H9 (cell line): Measurements from ENCODE around the gene TAF1. TPM values are rescaled to one million over a fixed set of nuclear protein-coding genes. Genes with fewer than 3 reads are reported as not detected.

Experiments used
- DNase-seq: peaks from one replicate; pipeline ENCODE4 v3.0.0-alpha.2; 2017
- H2AFZ ChIP-seq: one replicate; pipeline ENCODE4 v1.6.1; 2013; ENCODE audit warnings: mild to moderate bottlenecking, low read length, control low read depth, moderate library complexity
- H2AK5ac ChIP-seq: 2 replicates; pipeline ENCODE4 v1.6.1; 2013; ENCODE audit warnings: low read length, control low read depth, mixed read lengths; ENCODE audit not compliant: insufficient read length
- H2BK120ac ChIP-seq: one replicate; pipeline ENCODE4 v1.6.1; 2013; ENCODE audit warnings: low read depth, mild to moderate bottlenecking, low read length, control low read depth, inconsistent platforms; ENCODE audit not compliant: poor library complexity, severe bottlenecking
- H2BK12ac ChIP-seq: 2 replicates; pipeline ENCODE4 v1.6.1; 2013; ENCODE audit warnings: low read length, control low read depth, mixed read lengths, low read depth; ENCODE audit not compliant: insufficient read length
- H2BK15ac ChIP-seq: 2 replicates; pipeline ENCODE4 v1.6.1; 2013; ENCODE audit warnings: low read depth, low read length, control low read depth
- H2BK20ac ChIP-seq: one replicate; pipeline ENCODE4 v1.6.1; 2013; ENCODE audit warnings: low read depth, mild to moderate bottlenecking, low read length, control low read depth, inconsistent platforms; ENCODE audit not compliant: poor library complexity, severe bottlenecking
- H2BK5ac ChIP-seq: 2 replicates; pipeline ENCODE4 v1.6.1; 2013; ENCODE audit warnings: low read length, control low read depth, mixed read lengths; ENCODE audit not compliant: insufficient read length
- H3K14ac ChIP-seq: 2 replicates; pipeline ENCODE4 v1.6.1; 2013; ENCODE audit warnings: low read length, control low read depth; ENCODE audit not compliant: insufficient read depth
- H3K18ac ChIP-seq: 2 replicates; pipeline ENCODE4 v1.6.1; 2013; ENCODE audit warnings: low read depth, mild to moderate bottlenecking, mixed read lengths, low read length, control low read depth; ENCODE audit not compliant: insufficient read length
- H3K23ac ChIP-seq: 2 replicates; pipeline ENCODE4 v1.6.1; 2013; ENCODE audit warnings: low read length, control low read depth, mixed read lengths, low read depth; ENCODE audit not compliant: insufficient read length
- H3K23me2 ChIP-seq: 2 replicates; pipeline ENCODE4 v1.6.1; 2013; ENCODE audit warnings: low read depth, mild to moderate bottlenecking, mixed read lengths, low read length, control low read depth; ENCODE audit not compliant: insufficient read length, poor library complexity, severe bottlenecking
- H3K27ac ChIP-seq: 2 replicates; pipeline ENCODE4 v1.5.1; 2013; ENCODE audit warnings: low read length, control low read depth, mixed read lengths, low read depth; ENCODE audit not compliant: insufficient read length
- H3K27me3 ChIP-seq: 2 replicates; pipeline ENCODE4 v1.6.1; 2013; ENCODE audit warnings: low read length, control low read depth, inconsistent platforms; ENCODE audit not compliant: insufficient read depth
- H3K4ac ChIP-seq: 2 replicates; pipeline ENCODE4 v1.6.1; 2013; ENCODE audit warnings: low read depth, mild to moderate bottlenecking, control low read depth, inconsistent platforms, low read length, moderate library complexity
- H3K4me1 ChIP-seq: 2 replicates; pipeline ENCODE4 v1.6.1; 2013; ENCODE audit warnings: low read length, control low read depth, inconsistent platforms; ENCODE audit not compliant: insufficient read depth
- H3K4me2 ChIP-seq: 2 replicates; pipeline ENCODE4 v1.6.1; 2013; ENCODE audit warnings: low read length, control low read depth, mixed read lengths; ENCODE audit not compliant: insufficient read length, insufficient read depth
- H3K56ac ChIP-seq: 2 replicates; pipeline ENCODE4 v1.6.1; 2013; ENCODE audit warnings: low read depth, mild to moderate bottlenecking, mixed read lengths, low read length, control low read depth; ENCODE audit not compliant: insufficient read length
- H3K79me1 ChIP-seq: 2 replicates; pipeline ENCODE4 v1.6.1; 2013; ENCODE audit warnings: low read depth, mild to moderate bottlenecking, moderate library complexity, low read length, control low read depth, inconsistent platforms; ENCODE audit not compliant: insufficient read depth, poor library complexity, severe bottlenecking
- H3K79me2 ChIP-seq: 2 replicates; pipeline ENCODE4 v1.6.1; 2013; ENCODE audit warnings: low read length, control low read depth, inconsistent platforms; ENCODE audit not compliant: insufficient read depth
- H3K9ac ChIP-seq: 2 replicates; pipeline ENCODE4 v1.6.1; 2013; ENCODE audit warnings: low read length, control low read depth, mixed read lengths; ENCODE audit not compliant: insufficient read length; ENCODE audit errors: extremely low read depth
- H3K9me3 ChIP-seq: one replicate; pipeline ENCODE4 v1.6.1; 2013; ENCODE audit warnings: low read depth, low read length, inconsistent platforms; ENCODE audit not compliant: control insufficient read depth
- H3T11ph ChIP-seq: one replicate; pipeline ENCODE4 v1.6.1; 2013; ENCODE audit warnings: mild to moderate bottlenecking, low read length, control low read depth, inconsistent platforms
- H4K20me1 ChIP-seq: one replicate; pipeline ENCODE4 v1.6.1; 2013; ENCODE audit not compliant: control insufficient read depth, insufficient read length, insufficient read depth
- H4K5ac ChIP-seq: 2 replicates; pipeline ENCODE4 v1.6.1; 2013; ENCODE audit warnings: low read depth, mild to moderate bottlenecking, mixed read lengths, low read length, control low read depth; ENCODE audit not compliant: insufficient read length
- H4K8ac ChIP-seq: replicated peaks from 2 replicates; pipeline ENCODE4 v1.6.1; 2013; ENCODE audit warnings: low read length, control low read depth, mixed read lengths, low read depth; ENCODE audit not compliant: insufficient read length
- H4K91ac ChIP-seq: 2 replicates; pipeline ENCODE4 v1.6.1; 2013; ENCODE audit warnings: low read depth, mild to moderate bottlenecking, moderate library complexity, mixed read lengths, low read length, control low read depth; ENCODE audit not compliant: insufficient read length
- H3K27ac Mint-ChIP-seq, 3 experiments: 2 replicates in 2 of 3; 3 replicates in 1 of 3; pipeline ENCODE4 v1.8.0; 2020 to 2021; ENCODE audit warnings: mixed read lengths in 3 of 3, mild to moderate bottlenecking in 1 of 3, moderate library complexity in 1 of 3
- H3K27me3 Mint-ChIP-seq: 2 replicates; pipeline ENCODE4 v1.8.0; 2021; ENCODE audit warnings: low read depth, mild to moderate bottlenecking, moderate library complexity, mixed read lengths
- H3K36me3 Mint-ChIP-seq, 3 experiments: 2 replicates in 2 of 3; 3 replicates in 1 of 3; pipeline ENCODE4 v1.8.0; 2020 to 2021; ENCODE audit warnings: low read depth in 3 of 3, mixed read lengths in 3 of 3; ENCODE audit not compliant: insufficient read depth in 1 of 3
- H3K4me1 Mint-ChIP-seq, 2 experiments: 2 replicates each; pipeline ENCODE4 v1.8.0; 2020; ENCODE audit warnings: mixed read lengths in 2 of 2
- H3K4me3 Mint-ChIP-seq, 2 experiments: 2 replicates in 1 of 2; 3 replicates in 1 of 2; pipeline ENCODE4 v1.8.0; 2020 to 2021; ENCODE audit warnings: mild to moderate bottlenecking in 2 of 2, mixed read lengths in 2 of 2, moderate library complexity in 1 of 2
- H3K9me3 Mint-ChIP-seq, 2 experiments: 2 replicates in 1 of 2; 3 replicates in 1 of 2; pipeline ENCODE4 v1.8.0; 2020; ENCODE audit warnings: mild to moderate bottlenecking in 2 of 2, mixed read lengths in 2 of 2, moderate library complexity in 1 of 2
- WGBS: extraction: QIAGEN DNeasy Blood & Tissue Kit; methylation state at CpG from one replicate; pipeline ENCODE4 v1.1.7; 2013; ENCODE audit warnings: missing lambda C conversion rate, low lambda C conversion rate, mixed read lengths; ENCODE audit not compliant: insufficient read length; ENCODE audit errors: extremely low coverage; 5-methylcytosine and 5-hydroxymethylcytosine counted together
- total RNA-seq: library from RNA; stranded (reverse); gene quantifications from 2 replicates; pipeline ENCODE4 v1.2.1, GENCODE V29; 2021
- TF ChIP-seq, protein P1 (sequence below): fragments of 200-600 bp; sonication (generic); conservative IDR thresholded peaks from 3 replicates; pipeline ENCODE4 v1.8.0; 2021; ENCODE audit warnings: antibody characterized with exemption, mild to moderate bottlenecking

Gene TAF1
- total RNA-seq, 1 experiment from 2014 or later, result 32.2 TPM

DNA sequence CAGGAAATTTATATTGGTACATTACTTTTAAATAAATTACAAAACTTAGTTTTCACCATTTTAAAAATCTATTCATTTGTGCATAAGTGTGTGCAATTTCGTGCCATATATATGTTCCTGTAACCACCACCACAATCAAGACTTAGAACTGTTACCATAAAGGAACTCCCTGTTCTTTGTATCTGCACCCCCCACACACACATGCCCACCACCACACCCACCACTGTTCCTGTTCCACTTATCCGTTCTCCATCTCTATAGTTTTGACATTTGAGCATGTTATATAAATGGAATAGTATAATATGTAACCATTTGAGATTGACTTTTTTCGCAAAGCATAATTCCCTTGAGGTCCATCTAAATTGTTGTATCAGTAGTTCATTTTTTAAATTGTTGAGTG, 73.7 kb downstream of the TAF1 start:
- no peaks in the 10 kb centered on the region for H3K4me1 ChIP-seq
- H3K36me3 Mint-ChIP-seq, result peaks cover 32 to 62% (median 50%) of the 10 kb centered on the region in 3 experiments

More for the DNA sequence above, 73.7 kb downstream of the TAF1 start:
- no peak overlapping the region for H2BK5ac ChIP-seq
- H3K23me2 ChIP-seq, result no peaks in the 10 kb centered on the region
- H3K9me3 ChIP-seq, result peaks cover 20% of the 10 kb centered on the region
- no peak overlapping the region for H3K4ac ChIP-seq
- H3K9me3 Mint-ChIP-seq, result peaks cover 59 to 69% of the 10 kb centered on the region in 2 experiments
- H3K4me1 Mint-ChIP-seq, result no peaks in the 10 kb centered on the region
- no peak overlapping the region for H3K4me3 Mint-ChIP-seq
- no peak overlapping the region for H2BK12ac ChIP-seq
- no peaks in the 10 kb centered on the region for H4K20me1 ChIP-seq
- no CpG with 5 or more reads among the region's 3 CpGs for WGBS
- no peak overlapping the region for H3K4me2 ChIP-seq
- no peak overlapping the region for H3K9ac ChIP-seq
- no peaks in the 10 kb centered on the region for H3K27me3 Mint-ChIP-seq
- no peaks in the 10 kb centered on the region for H3K79me1 ChIP-seq
- H3K27me3 ChIP-seq, result no peaks in the 10 kb centered on the region
- H2BK15ac ChIP-seq, result no peak overlapping the region
- no peak overlapping the region for H3K18ac ChIP-seq
- no peak overlapping the region for H4K8ac ChIP-seq
- no peak overlapping the region for H3K23ac ChIP-seq
- H2AK5ac ChIP-seq, result no peak overlapping the region
- DNase-seq, result no peak
- H2AFZ ChIP-seq, result no peak overlapping the region
- H2BK120ac ChIP-seq, result no peak overlapping the region
- no peaks in the 10 kb centered on the region for H3K79me2 ChIP-seq
- H2BK20ac ChIP-seq, result no peak overlapping the region
- no peak overlapping the region for H3K27ac Mint-ChIP-seq
- H4K91ac ChIP-seq, result no peak overlapping the region
- TF ChIP-seq, protein P1, sequence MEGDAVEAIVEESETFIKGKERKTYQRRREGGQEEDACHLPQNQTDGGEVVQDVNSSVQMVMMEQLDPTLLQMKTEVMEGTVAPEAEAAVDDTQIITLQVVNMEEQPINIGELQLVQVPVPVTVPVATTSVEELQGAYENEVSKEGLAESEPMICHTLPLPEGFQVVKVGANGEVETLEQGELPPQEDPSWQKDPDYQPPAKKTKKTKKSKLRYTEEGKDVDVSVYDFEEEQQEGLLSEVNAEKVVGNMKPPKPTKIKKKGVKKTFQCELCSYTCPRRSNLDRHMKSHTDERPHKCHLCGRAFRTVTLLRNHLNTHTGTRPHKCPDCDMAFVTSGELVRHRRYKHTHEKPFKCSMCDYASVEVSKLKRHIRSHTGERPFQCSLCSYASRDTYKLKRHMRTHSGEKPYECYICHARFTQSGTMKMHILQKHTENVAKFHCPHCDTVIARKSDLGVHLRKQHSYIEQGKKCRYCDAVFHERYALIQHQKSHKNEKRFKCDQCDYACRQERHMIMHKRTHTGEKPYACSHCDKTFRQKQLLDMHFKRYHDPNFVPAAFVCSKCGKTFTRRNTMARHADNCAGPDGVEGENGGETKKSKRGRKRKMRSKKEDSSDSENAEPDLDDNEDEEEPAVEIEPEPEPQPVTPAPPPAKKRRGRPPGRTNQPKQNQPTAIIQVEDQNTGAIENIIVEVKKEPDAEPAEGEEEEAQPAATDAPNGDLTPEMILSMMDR, result no peak
- H3T11ph ChIP-seq, result no peak overlapping the region
- no peak overlapping the region for H3K14ac ChIP-seq
- H3K27ac ChIP-seq, result no peak overlapping the region
- H4K5ac ChIP-seq, result no peak overlapping the region
- no peak overlapping the region for H3K56ac ChIP-seq
